DMS53 treated with DMSO at 0.1 percent for 48 hours (cell line): ENCODE measurements around the gene FBXO17.
"Not testable (repeated sequence)": the region's sequence is repeated elsewhere in the genome, so short reads cannot be mapped to it uniquely, and the experiment has no call there.

Experiments
- DNase-seq: peaks from one replicate; lab custom pipeline; 2025; ENCODE audit not compliant: unreplicated experiment; lab: John Stamatoyannopoulos, UW

The FBXO17 gene

GRCh38 chr19:38945562-38946228, 29.8 kb downstream of the FBXO17 start:
- DNase-seq = no peak

- DNase-seq = no peak
Measured at GRCh38 chr19:38944981-38945506, 30.5 kb downstream of the FBXO17 start.

- DNase-seq = no peak
Measured at GRCh38 chr19:38942471-38943181, 32.9 kb downstream of the FBXO17 start.

- DNase-seq = no peak
Measured at GRCh38 chr19:38941979-38942378, 33.6 kb downstream of the FBXO17 start.

GRCh38 chr19:38941466-38941865, 34.1 kb downstream of the FBXO17 start:
- not testable (repeated sequence) for DNase-seq

- DNase-seq = no peak
Measured at GRCh38 chr19:38939957-38940356, 35.6 kb downstream of the FBXO17 start.

DNA sequence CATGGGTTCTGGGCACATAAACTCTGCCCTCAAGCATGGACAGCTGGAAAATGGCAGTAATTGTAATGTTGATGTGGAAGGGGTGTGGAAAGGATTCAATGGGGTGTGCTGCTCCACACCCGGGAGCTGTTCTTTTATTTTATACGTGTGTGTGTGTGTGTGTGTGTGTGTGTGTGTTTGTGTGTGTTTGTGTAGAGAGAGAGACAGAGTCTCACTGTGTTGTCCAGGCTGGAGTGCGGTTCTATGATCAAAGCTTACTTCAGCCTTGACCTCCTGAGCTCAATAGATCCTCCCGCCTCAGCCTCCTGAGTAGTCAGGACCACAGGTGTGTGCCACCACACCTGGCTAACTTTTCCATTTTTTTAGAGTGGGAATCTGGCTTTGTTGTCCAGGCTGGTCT, 42.0 kb downstream of the FBXO17 start:
- DNase-seq = no peak

DNA sequence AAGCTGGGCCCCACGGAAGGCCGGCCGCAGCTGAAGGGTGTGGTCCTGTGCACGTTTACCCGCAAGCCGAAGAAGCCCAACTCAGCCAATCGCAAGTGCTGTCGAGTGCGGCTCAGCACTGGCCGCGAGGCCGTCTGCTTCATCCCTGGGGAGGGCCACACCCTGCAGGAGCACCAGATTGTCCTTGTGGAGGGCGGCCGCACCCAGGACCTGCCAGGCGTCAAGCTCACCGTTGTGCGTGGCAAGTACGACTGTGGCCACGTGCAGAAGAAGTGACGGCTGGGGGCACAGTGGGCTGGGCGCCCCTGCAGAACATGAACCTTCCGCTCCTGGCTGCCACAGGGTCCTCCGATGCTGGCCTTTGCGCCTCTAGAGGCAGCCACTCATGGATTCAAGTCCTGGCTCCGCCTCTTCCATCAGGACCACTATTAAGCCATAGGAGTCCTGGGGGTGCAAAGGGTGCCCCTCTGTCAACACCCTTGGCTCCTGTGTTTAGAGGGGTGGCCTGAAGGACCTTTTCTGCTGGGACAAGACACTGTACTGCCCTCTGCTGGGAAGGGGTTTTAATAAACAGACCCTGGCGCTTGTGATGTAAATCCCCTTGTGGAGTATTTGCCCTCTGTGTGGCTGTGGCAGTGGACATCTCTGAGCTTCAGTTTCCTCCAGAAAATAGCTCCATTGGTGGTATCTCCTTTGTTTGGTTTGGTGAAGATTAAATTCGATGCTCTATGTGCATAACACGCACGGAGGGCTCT, 42.9 kb downstream of the FBXO17 start:
- DNase-seq = no peak

DNA sequence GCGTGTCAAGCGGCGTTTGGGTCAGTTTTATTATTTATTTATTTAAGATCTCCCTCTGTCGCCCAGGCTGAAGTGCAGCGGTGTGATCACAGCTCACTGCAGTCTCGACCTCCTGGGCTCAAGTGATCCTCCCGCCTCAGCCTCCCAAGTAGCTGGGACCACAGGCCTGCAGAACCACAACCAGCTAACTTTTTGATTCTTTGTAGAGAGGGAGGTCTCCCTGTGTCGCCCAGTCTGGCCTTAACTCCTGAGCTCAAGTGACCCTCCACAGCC, 44.1 kb downstream of the FBXO17 start:
- DNase-seq = no peak

- DNase-seq = peak; percentile 100
Measured at GRCh38 chr19:38930776-38931520, 44.6 kb downstream of the FBXO17 start, which contains the start of gene MRPS12. Gene MRPS12, plus strand, starts transcription at chr19:38930944. Its CDS starts 351 bp downstream, at chr19:38931295.

- DNase-seq = peak; percentile 98
Measured at GRCh38 chr19:38929929-38930775, 45.4 kb downstream of the FBXO17 start, which contains the start of gene SARS2. Gene SARS2, minus strand, starts transcription at chr19:38930763. Its CDS starts 27 bp downstream, at chr19:38930736.

DNA sequence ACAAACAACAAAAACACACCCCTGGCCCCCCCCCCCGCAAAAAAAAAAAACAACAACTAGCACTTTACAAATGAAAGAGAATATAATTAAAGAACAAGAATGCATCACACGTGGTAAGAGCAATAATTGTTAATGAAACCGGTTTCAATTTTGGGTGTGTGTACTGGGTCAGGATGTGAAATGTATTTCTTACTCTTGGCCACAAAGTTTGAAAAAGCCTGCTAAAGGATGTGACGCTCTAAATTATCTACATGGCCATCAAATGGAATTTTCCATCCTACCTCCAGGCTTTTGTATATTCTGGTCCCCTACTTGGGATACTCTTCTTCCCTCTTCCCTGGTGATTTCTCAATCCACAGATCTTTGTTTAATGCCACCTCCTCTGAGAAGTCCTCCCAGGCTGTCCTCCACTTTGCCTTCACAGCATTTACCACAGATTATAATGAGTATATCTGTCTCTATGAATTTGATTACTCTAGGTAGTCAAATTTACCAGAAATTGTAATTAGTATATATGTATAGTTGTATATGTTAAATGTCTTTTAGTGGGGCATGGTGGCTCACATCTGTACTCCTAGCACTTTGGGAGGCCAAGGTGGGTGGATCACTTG, 47.0 kb downstream of the FBXO17 start:
- no peak for DNase-seq

DNA sequence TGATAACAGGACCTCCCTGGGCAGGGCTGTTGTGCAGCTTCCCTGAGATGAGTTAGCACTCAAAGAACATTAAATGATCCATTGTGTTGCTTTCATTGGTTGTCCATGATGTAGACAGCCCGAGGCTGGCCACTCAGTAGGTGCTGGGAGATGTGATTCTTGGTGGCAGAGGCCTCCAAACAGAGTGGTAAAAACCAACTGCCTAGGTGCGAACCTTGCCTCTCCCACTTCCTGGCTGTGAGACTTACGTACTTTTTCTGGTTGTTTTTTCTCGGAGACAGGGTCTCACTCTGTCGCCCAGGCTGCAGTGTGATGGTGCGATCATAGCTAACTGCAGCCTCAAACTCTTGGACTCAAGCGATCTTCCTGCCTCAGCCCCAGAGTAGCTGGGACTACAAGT, 51.2 kb downstream of the FBXO17 start:
- DNase-seq = no peak

- no peak for DNase-seq
Measured at GRCh38 chr19:38922482-38922881, 53.1 kb downstream of the FBXO17 start.

- no peak for DNase-seq
Measured at GRCh38 chr19:38921420-38922274, 53.9 kb downstream of the FBXO17 start.

DNA sequence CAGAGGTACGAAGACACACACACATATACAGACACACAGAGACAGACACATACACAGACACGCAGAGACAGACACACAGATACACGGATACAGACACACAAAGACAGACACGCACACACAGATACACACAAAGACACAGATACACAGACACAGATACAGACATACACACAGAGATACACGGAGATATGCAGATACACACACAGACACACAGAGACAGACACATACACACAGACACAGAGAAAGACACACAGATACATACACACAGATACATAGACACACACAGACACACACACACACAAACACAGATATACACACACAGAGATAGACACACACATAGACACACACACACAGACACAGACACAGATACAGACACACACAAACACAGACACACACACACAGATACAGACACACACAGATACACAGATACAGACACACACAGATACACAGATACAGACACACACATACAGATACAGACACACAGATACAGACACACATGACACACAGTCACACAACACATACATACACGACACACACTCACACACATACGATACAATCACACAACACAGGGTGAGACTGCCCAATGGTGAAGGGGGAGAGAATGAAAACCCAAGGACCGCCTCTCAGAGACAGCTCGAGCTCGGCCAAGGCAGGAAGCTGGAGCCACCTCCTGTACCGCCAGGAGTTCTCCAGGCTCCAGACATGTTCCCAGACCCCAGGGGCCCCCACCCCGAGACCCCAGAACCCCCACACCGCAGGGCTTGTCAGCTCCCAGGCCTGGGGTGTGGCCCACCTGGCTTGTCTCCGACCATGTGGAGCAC, 54.7 kb downstream of the FBXO17 start:
- no peak for DNase-seq

DNA sequence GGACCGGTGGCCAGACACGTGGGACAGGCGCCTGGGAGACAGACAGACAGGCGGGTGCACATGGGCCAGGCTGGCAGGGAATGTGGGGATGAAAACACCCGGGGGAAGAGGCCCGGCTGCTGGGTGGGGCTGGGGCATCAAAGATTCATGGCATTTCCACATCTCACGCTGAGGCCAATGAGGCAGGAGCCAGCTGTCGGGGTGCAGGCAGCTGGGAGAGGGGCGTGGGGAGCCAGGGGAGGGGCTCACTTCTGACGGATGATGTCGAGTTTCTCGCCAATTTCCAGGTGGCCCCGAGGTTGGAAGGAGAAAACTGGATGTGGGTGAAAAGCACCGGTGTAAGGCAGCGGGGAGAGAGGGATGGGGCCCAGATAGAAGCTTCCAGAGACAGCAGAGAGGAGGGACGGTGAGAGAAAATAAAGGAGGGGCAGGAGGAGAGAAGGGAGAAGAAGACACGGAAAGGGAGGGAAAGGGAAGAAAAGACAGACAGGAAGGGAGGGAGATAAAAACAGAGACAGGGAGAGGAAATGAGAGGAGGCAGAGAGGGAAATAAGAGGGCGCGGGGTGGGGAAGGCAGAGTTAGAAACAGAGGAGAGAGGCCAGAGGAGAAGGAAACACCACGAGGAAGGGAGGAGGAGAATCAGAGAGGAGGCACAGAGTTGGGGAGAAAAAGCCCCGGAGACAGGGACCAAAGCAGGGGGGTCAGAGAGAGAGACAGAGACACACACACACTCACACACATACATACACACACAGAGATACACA, 55.5 kb downstream of the FBXO17 start:
- DNase-seq = no peak
